Stimulated activated CD8-positive, alpha-beta memory T cell treated with anti-CD3 and anti-CD28 coated beads, Interleukin-12 subunit alpha, Interleukin-12 subunit beta, amount 100 ng/mL, for 1 hour (primary cell): ENCODE results near the gene TMUB2.

Experiments used
- DNase-seq: peaks from one replicate; pipeline ENCODE4 v3.0.0-alpha.2; 2020; ENCODE audit warnings: low read depth

TMUB2 gene

DNA sequence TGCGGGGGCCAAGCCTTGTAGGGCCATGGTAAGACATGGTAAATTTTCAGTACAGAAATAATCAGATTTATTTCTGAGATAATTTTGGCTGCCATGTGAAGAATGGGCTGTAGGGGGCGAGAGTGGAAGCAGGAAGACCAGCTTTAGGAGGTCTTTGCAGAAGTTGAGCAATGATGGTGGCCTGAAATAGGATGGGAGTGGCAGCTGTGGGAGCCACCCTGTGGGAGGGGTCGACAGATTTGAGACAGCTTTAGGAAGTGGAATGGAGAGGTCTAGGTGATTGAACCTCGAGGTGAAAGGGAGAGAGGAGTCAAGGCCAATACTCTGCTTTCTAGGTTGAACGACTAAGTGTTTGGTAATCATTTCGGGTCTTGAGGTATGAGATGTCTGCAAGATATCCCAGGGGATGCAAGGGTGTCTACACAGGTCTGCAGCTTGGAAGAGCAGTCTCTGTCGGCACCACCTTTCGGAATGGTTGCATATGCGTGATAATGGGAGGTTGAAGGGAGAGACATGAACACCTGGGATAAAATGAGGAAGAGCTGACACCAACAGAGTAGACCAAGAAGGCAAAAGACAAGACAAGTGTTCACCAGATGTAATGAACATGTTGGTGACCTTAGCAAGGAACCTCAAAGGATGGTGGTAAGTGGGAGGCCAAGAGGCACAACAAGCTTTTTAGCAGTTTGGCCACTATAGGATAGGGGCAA, 17.1 kb downstream of the TMUB2 start:
- DNase-seq: no peak

DNA sequence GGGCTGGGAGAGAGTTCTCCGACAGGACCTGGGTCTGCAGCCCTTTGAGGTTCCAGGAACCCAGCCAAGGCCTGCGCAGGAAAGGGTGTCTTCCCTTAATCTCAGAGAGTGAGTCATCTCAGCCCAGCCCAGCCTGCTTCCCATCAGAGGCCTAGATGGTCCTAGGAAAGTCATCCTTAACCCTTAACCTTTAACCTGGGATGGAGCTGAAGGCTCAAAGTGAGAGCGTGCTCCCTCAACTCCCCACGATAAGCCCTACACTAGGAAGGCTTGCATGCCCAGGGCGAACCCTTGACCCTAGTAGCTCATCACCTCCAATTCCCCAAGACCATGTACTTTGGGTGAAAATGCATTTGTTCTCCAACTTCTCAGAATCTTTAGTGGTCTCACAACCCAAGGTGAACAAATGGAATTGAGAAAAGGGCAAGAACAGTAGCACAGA, 17.7 kb downstream of the TMUB2 start:
- no peak for DNase-seq

DNA sequence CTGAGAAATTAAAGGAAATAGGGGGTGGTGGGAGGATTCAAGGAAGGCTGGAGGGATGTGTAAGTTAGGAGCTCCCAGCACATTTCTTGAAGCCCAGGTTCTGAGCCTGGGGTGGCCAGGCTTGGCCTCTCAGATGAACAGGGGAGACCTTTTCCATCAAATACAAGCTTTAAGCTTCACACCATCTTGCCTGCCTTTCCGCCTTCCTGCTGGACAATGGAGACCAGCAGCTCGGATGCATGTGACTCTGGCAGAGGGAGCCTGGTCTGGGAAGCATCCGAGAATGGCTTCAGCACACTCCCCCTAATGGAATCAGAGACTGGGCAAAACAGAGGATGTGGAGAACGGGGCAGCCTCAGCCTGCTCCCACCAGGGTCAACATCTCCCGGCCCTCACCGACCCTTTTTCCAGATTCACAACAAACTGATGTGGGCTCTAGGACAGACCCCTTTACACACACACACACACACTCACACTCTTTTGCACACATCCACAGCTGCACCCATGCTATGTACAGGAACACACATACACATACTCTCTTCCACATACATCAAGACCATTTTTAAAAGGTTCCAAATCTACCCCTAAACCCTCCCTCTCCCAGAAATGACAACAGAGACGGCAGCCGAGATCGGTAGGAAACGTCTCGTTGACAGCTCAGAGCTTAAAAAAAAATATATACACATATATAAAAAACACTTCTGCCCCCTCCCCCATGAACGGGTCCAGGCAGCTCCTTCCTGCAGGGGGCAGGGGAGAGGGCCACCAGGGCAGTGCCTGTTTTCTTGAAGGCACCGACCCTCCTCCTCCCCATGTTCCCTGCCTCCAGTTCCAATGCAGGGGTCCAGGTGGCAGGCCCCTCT, 19.4 kb downstream of the TMUB2 start:
- DNase-seq: no peak

DNA sequence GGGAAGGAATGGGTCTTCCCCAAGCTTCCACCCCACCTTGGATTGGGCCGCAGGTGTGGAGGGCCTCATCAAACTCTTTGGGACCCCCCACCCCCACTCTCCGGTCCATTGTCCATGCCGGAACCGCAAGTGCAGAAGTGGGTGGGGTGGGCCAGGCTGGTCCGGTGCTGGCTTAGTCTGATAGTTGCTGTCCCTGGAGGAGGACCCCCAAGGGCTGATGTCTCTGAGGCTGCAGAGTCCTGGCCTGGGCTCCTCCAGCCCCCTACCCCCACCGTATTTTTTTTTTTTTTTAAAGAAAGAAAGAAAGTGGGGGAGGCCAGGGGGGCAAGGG, 20.0 kb downstream of the TMUB2 start:
- no peak for DNase-seq

DNA sequence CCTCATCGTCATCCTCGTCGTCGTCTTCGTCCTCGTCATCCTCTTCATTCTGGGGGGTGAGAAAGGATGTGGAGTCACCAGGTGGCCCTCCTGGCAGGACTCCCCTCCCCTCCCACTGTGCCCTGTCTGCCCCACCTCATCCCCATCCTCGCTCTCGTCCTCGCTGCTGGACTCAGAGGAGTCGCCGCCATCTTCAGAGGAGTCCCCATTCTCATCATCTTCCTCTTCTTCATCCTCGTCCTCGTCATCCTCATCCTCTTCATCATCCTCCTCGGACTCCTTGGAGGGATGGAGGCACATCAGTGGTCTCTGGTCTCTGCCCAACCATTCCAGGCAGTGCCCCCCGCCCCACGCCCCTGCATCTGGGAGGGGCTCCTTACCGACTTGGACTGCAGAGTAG, 20.5 kb downstream of the TMUB2 start:
- no peak for DNase-seq

DNA sequence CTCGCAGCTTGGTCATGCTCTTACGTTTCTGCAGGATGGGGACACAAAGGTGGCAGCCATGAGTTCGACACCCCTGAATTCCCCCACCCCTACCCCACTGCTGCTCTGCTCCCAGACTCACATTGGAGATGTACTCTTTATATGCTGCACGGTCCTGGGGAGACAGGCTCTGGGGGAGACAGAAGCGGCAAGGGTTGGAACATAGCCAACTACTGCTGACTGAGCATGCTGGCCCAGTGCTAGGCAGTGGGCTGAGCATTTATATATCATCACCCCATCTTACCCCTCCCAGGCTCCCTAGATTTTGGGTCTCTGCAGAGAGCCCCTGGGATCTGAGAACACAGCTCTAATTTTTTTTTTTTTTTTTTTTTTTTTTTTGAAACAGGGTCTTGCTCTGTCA, 21.0 kb downstream of the TMUB2 start:
- DNase-seq: no peak

DNA sequence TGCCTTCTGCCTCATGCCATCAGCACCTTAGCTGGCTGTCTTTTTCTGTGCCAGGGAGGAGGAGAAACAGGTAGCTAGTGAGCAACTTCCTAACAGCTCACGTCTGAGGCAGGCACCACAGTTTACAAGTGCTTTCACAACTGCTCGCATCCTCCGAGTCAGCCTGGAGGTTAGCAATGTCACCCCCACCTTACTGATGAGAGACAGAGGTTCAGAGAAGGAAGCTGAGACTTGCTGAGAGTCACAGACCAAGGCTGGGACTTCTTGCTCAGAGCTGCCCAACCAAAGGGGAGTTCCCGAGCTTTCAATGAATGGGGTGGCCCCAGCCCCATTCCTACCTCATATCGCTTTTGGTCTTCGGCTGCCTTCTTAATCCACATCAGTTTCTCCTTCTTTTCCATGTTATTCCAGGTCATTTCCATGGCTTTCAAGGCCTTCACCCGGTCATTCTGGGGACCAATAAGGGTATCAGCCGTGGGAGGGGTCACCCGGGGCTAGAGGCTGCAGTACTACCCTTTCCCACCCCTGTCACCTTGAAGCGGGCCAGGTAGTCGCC, 23.1 kb downstream of the TMUB2 start:
- no peak for DNase-seq

DNA sequence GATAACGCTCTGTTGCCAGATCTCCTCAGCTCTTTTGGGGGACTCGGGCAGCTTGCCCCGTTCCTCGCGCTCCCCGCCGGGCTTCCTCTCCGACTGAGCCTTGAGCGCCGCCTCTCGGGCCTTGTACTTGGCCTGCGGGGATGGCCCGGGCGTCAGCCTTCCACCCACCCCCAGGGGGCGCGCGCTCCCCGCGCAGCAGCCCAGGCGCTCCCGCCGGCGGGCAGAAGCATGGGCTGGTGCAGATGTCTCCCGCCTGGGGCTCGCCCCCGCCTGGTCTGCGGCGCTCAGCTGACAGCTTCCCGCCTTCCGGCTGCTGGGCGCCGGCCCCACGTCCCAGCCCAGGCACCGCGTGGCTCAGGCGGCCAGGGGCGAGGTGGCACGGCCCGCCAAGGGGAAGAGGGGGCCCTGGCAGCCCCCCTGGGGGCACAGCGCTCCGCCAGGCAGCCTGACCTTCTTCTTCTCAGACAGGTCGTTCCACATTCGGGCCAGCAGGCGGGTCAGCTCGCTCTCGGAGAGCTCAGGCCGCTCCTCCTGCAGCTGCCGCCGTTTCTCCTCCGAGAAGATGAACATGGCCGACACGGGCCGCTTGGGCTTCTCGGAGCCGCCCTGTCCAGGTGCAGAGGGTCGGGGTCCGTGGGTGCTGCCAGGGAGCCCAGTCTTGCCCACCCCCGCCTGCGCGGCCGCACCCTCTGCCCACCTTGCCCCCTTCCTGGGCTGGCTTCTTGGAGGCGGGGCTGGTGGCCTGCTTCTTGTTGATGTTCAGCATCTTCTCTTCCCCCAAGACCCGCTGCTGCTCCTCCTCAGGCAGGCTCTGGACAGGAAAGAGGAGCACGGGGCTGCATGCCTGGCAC, 23.8 kb downstream of the TMUB2 start:
- peak; percentile 80 for DNase-seq

DNA sequence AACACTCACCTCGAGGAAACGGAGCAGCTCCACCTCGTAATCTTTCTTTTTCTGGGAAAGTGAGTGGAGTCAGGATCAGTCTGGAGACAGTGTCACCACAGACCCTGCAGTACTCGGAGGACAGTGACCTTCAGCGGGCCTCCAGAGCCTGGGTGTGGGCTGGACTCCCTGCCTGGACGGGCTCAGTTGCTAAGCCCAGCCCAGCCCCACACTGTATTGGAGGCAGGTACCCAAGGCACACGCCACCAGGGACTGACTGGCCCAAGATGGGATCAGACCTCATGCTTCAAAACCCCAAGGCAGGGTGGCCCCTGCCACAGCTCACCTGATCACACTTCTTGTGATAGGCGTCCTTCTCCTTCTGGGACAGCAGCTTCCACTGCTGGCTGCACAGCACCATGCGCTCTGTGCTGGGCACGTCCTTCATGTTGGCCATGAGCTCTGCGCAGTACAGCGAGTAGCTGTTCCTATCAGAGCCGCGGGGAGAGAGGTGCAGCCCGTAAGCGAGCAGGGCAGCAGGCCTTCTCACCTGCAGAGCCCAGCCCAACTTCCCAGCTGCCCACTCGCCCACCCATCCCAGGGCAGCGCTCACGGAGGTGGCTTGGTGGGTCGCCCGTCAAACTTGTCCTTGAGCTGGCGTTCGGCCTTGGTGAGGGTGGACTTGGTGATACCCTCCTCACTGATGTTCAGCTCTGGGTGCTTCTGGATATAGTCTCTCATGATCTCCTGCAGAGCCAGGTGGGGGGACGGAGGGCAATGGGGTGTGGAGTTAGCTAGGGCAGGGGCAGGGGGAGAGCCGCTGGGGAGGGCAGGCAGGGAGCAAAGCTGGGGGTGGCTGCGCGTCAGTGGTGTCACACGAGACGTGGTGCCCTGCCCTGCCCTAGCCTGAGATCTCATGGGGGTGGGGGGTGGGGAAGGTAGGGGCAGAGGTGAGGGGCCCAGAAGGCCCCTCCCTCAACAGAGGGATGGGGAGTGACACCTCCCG, 24.8 kb downstream of the TMUB2 start:
- DNase-seq: no peak

DNA sequence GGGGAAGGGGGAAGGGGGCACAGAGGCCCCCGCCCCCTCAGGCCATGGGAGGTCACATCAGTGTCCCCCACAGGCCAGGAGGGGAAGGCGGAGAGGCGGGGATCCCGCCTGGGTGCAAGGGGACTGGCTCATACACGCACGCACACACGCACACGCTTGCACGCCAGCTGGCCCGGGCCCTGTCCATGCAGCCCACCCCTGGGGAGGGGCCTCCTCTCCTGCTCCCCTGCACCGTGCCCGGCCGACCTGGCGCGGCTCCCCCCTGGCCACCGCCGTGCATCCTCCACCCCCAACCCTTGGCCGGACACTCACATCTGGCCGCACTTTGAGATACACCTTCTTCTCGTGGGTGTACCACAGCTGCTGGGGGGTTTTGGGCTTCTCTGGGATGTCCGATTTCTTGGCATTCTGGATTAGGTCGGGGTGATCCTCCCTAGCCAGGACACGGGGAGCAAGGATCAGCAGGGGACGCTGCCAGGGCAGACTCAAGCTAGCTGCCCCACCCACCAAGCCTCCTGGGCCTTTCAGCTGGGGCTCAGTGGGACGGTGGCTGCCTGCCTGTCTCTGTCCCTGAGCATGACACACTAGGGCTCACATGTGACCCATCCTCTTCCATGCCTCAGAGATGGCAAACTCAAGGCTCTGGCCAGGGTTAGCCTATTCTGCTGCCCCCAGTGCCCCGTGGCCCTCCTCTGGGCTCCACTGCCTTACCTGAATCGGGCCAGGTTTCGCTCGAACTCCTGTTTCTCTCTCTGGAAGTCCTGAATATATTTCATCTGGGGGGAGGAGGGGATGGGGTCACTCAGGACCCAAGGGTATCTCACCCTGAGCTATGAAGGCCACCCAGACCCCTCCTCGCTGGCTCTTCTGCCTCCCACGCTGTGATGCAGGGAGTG, 26.0 kb downstream of the TMUB2 start:
- DNase-seq: no peak

DNA sequence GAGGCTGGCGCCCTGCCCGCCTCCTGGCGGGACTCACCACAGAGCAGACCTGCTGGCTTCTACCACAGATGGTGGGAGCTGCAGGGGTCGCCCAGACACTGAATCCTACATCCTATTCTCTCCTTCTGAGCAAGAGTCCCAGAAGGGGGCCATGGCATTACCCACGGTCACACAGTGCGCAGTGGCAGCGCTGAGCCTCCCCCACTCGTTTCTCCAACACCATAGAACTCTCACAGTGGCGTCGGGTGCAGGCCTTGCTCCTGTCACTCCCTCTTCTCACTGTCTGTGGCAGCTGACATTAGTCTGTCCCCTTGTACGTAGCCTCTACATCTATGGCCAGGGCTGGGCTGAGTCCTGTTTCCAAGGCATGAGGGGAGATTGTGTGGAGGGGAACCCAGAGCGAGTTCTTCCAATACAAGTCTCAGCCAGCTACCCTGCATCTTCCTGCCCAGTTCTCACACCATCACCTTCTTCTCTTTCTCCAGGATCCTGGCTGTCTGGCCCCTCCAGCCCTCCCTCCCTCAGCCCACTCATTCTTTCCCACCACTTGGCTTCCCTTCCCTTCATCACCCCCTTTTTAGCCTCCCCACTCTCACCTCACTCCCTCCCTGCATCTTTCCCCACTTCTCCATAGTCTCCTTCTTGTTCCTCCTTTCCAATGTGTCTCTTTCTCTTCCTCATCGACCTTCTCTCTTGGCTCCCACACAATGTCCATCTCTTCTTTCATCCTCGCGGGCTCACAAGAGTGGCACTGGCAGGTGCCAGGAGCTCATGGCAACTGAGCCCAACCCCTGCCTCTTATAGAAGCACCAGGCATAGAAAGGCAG, 26.8 kb downstream of the TMUB2 start:
- DNase-seq: no peak

DNA sequence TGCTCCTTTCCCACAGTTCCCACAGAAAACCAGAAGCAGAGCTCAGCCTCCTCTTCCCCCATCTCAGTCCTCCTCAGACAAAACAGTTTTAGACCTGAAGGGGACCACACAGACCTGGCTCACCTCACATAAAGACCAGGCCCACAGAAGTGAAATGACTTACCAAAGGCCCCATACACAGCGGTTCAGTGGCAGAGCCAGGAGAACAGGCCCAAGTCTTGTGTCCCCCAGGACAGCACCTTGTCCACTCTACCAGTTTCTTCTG, 27.4 kb downstream of the TMUB2 start:
- DNase-seq: no peak

DNA sequence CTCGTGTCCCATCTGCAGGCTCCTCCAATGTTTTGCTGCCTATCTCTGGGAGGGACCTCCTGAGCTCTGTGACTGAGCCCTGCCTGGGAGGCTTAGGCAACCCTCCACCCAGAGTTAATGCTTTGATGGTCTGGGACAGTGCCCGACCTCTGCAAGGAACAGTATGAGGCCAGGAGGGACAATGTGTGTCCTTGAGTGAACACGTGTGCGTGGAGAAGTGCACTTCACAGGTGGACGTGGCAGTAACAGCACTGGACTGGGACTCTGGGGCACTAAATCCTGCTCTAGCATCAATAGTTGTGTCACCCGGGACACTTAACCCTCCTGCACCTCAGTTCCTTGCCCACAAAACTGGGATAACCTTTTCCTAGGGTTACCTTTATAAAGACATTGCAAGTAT, 28.1 kb downstream of the TMUB2 start:
- no peak for DNase-seq

DNA sequence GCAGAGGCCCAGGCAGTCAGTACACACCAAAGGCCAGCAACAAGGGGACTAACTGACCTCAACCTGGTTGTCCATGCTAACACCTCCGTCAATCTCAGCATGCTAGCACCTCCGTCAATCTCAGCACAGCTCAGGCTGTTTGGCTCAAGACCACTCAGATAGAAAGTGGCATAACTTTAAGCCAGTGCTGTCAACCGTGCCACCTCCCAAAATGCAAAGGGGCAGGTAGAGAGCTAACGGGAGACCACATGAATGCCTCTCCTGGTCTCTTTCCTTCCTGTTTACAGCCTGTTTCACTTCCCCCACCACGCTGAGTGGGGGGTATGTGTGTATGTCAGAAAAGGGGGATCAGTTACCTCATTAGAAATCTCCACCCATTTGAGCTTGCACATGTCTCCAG, 29.4 kb downstream of the TMUB2 start:
- DNase-seq: no peak

DNA sequence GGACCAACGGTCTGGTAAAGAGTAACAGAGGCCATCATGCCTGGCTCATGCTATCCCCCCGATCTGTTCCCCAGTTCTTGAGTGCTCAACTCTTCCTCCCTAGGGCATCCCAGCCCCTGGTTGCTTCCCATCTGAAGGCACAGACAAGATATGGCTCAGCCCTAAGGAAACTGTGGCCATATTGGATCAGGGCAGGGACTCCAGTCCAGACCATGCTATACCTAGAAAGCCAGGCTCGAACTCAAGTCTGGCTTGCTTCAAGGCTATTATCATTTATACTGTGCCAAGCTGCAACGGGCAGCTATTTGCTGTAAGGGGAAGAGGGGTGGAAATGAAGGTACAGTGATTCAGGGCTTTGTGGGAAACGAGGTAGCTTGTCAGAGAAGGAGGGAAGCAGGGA, 29.9 kb downstream of the TMUB2 start:
- no peak for DNase-seq

DNA sequence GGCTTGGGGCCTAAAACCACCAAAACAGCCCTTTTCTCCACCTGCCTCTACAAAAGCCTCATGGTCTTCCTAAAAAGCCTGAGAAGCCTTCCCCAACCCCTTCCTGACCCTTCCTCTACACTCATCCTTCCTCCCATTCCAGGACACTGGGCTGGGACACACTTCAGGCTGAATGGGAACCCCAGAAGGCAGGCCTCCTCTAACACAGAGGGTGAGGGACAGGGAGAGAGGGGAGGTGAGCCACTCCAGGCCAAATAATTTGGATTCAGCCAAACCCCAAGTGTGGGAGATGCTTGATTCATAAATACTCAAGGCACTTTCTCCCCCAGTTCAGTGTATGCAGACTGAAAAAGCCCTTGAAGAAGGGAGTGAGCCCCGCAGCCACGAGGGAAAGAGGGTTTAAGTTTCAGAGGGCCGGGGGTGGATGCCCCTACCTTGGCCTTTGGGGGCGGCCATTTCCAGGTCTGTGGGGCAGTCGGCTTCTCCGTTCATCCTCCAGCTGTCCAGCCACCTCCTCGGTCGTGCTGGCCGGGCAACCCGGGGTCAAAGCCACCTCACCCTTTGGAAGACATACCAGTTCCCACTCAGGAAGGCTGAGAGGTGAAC, 31.1 kb downstream of the TMUB2 start:
- DNase-seq: no peak

DNA sequence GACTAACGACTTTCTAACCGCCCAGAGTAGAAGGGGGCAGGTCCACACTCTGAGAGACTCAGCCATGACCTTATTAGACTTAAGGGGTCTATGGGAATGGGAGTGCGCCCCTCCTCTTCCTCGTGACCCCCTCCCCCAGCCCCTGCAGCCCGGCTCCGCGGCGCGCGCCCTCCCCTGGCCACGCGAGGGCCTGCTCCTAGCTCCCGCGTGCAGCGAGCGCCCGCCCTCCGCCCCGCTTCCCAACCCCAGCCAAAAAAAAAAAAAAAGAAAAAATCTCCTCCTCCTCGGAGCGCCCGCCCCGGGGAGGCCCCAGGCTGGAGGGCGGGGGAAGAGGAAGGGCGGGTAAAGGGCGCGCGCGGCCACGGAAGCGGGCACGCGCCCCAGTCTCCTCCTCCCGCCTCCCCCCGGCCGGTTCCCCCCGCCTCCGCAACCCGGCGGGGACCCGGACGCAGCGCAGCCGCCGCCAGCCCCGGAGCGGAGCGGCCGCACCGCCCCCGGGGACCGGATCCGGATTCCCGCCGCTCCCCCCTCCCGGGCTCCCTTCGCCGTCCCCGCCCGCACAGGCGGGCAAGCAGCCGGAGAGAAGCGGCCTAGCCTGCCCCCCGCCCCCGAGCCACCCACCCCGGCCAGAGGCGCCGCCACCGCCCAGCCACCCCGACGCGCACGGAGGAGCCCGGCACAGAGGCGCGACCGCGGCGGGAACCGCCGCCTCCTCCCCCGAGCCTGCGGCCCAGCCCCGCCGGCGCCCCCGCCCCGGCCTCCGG, 31.8 kb downstream of the TMUB2 start:
- DNase-seq: peak; percentile 77

DNA sequence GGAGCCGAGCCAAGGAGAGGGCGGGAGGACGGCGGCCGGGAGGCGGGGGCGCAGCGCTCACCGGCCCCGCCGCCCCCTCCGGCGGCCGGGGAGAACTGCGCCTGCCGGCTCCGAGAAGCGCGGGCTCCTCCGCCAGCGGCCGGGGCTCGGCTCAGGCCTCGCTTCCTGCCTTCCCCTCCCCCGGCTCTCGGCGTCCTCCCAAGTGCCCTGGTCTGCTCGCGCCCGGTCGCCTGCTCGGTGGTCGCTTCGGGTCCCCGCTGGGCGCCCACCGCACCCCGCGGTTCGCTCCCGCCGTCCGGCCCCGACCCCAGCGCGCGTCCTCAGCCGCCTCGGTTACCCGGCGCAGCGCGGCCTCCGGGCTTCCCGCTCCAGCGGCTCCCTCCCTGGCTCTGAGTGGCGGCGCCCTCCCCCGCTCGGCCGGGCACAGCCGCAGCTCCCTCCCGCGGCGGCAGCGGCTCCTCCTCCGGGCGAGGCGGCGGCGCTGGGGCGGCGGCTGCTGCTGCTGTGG, 32.4 kb downstream of the TMUB2 start:
- DNase-seq: peak; percentile 49
